Measurements from ENCODE around the gene TOP3B.

Gene TOP3B

DNA sequence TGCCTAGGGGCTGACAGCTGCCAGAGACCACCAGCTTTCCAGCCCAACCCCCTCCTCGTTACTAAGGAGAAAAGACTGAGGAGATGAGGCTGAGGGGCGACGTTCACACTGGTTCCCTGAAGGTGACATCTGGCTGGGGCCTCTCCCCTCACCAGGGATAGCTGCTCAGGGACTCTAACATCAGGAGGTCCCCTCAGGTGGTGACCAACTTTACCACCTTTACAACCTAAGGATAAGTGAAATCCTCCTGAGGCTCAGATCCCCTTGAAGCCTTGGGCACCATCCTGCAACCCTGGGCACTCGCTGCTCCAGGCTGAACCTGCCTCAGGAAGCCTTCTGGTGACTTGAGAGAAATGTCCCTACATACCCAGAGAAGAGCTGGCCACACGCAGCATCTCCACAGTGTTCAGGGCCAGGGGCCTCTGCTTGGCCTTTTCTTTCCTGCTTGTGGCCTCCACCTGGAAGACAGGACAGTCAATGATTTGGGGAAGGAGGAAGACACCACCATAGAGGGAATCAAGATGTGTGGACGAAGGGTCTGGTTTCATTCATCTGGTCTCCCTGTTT lies 17.6 kb downstream of the TOP3B start:
- no peak for TF ChIP-seq CTCF (IDR thresholded peaks at IDR 0.05; ENCODE audit: borderline replicate concordance, control extremely low read depth, extremely low read depth, insufficient read depth, missing control alignments)
- in situ Hi-C loops (cut with MboI; ENCODE audit: low sequenced_read_pairs, unreplicated experiment): loop anchor here (5.0 kb wide), 1 partner anchor 252 kb away; no protein-coding TSS in a partner anchor
- DNase-seq (ENCODE audit: low spot score): no peak

DNA sequence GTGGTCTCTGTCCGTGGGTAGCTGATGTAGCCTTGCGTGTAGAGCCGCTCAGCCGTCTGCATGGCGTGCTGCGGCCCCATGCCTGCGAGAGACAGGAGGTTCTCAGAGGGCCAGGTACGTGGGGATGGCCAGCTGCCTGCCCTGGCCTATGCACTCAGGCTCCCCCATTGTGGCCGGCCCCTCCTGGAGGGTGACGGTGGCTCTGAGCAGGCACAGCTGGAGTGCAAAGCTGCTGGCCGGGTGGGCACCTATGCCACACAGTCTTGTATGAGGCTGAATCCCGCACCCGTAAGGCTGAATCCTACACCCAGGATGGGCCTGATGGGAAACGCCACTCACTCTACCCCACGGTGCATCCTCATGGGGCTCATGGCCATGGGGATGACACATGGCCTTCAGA lies 18.4 kb downstream of the TOP3B start:
- in situ Hi-C loops (cut with MboI; ENCODE audit: low sequenced_read_pairs, unreplicated experiment): no loop called here
- no peak for TF ChIP-seq CTCF (IDR thresholded peaks at IDR 0.05; ENCODE audit: borderline replicate concordance, control extremely low read depth, extremely low read depth, insufficient read depth, missing control alignments)
- DNase-seq (ENCODE audit: low spot score): no peak

- no peak for DNase-seq (ENCODE audit: low spot score)
- no peak for TF ChIP-seq CTCF (IDR thresholded peaks at IDR 0.05; ENCODE audit: borderline replicate concordance, control extremely low read depth, extremely low read depth, insufficient read depth, missing control alignments)
- in situ Hi-C loops (cut with MboI; ENCODE audit: low sequenced_read_pairs, unreplicated experiment): no loop called here
Observed at GRCh38 chr22:21963790-21964211, 18.8 kb downstream of the TOP3B start.

DNA sequence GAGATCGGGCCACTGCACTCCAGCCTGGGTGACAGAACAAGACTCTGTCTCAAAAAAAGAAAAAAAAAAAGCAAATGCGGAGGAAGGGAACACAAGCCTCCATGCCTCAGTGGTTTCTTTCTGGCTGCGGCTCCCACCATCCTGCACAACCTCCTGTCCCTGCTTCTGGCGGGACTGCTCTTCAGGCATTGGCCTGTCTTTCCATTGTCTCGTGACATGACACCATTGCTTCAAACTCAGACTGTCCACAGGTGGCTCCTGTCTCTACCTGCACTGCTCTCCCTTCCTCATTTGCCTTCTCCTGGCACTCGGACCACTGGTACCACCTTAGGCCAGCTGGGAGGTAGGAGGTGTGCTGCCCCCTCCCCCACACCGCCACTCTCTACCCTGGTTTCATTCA lies 19.3 kb downstream of the TOP3B start:
- no peak for DNase-seq (ENCODE audit: low spot score)
- TF ChIP-seq CTCF (IDR thresholded peaks at IDR 0.05; ENCODE audit: borderline replicate concordance, control extremely low read depth, extremely low read depth, insufficient read depth, missing control alignments): no peak
- in situ Hi-C loops (cut with MboI; ENCODE audit: low sequenced_read_pairs, unreplicated experiment): no loop called here

DNA sequence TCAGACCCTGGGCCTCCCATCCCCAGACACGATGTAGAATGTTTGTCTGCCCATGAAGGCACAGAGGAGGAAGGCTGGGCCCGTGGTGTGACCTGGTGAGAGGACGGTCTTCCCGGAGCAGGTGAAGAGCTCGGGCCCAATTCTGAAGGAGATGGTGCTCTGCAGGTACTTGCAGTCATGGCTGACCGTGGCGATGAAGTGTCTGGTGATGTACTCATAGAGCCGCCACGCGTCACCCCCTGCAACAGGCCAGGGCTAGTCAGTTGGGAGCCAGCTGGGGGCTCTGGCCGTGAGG lies 20.0 kb downstream of the TOP3B start:
- in situ Hi-C loops (cut with MboI; ENCODE audit: low sequenced_read_pairs, unreplicated experiment): no loop called here
- DNase-seq (ENCODE audit: low spot score): no peak
- TF ChIP-seq CTCF (IDR thresholded peaks at IDR 0.05; ENCODE audit: borderline replicate concordance, control extremely low read depth, extremely low read depth, insufficient read depth, missing control alignments): no peak

DNA sequence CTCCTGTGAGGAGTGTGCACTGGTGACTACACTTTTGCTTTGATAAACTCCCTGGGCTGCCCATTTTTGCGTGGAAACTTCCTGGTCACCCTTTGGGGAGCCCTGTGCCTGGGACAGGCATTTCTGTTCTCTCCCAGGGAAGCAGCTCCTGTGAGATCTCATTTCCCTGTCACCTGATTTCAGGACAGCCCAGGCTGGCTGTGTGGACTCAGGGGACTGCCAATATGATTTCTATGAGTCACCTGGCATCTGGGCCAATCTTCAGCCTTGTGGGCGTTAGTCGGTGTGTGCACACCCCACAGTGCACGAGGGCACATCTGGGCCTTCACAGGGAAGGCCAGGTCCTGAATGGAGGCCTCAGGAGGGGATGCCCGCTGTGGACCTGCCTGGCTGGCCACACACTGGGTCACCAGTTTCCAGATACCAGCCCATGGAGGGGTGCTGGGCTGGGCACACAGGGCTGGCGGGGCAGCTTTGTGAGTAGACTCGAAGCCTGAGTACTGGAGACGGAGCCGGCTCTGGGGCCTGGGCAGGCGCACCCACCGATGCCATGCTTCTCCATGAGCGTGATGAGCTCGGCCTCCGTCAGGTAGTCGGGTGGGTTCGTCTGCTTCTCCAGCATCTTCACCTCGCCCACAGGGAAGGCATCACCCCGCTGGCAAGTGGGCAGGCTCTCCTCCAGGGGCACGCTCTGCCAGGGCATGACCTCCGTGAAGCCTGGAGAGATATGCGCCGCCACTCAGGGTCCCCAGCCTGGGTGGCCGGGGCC lies 20.5 kb downstream of the TOP3B start:
- no peak for TF ChIP-seq CTCF (IDR thresholded peaks at IDR 0.05; ENCODE audit: borderline replicate concordance, control extremely low read depth, extremely low read depth, insufficient read depth, missing control alignments)
- in situ Hi-C loops (cut with MboI; ENCODE audit: low sequenced_read_pairs, unreplicated experiment): no loop called here
- no peak for DNase-seq (ENCODE audit: low spot score)
